SIG-M5 (cell line): Measurements from ENCODE around the gene DCDC1.

Source experiments
- DNase-seq: peaks from one replicate; lab custom pipeline; 2025; lab: John Stamatoyannopoulos, UW

DCDC1 gene

GRCh38 chr11:30914143-30914762, 455.3 kb downstream of the DCDC1 start:
- no peak for DNase-seq

GRCh38 chr11:30911247-30911646, 458.3 kb downstream of the DCDC1 start:
- no peak for DNase-seq

- no peak for DNase-seq
Measured at GRCh38 chr11:30908857-30909256, 460.7 kb downstream of the DCDC1 start.

- DNase-seq, result no peak
Measured at GRCh38 chr11:30908272-30908671, 461.3 kb downstream of the DCDC1 start.

- DNase-seq, result no peak
Measured at GRCh38 chr11:30902929-30903328, 466.6 kb downstream of the DCDC1 start.

- no peak for DNase-seq
Measured at GRCh38 chr11:30895046-30895445, 474.5 kb downstream of the DCDC1 start.

- DNase-seq, result no peak
Measured at GRCh38 chr11:30893318-30893717, 476.2 kb downstream of the DCDC1 start.

GRCh38 chr11:30889143-30889794, 480.3 kb downstream of the DCDC1 start:
- DNase-seq, result no peak

- no peak for DNase-seq
Measured at GRCh38 chr11:30879322-30880005, 490.1 kb downstream of the DCDC1 start.

GRCh38 chr11:30878400-30878799, 491.1 kb downstream of the DCDC1 start:
- DNase-seq, result no peak

GRCh38 chr11:30876663-30877396, 492.7 kb downstream of the DCDC1 start:
- DNase-seq, result no peak

GRCh38 chr11:30876228-30876627, 493.3 kb downstream of the DCDC1 start:
- no peak for DNase-seq

- DNase-seq, result no peak
Measured at GRCh38 chr11:30875806-30876205, 493.7 kb downstream of the DCDC1 start.

- no peak for DNase-seq
Measured at GRCh38 chr11:30873924-30874610, 495.5 kb downstream of the DCDC1 start.

GRCh38 chr11:30868626-30869081, 500.9 kb downstream of the DCDC1 start:
- DNase-seq, result no peak

GRCh38 chr11:30863209-30863608, 506.3 kb downstream of the DCDC1 start:
- DNase-seq, result no peak

GRCh38 chr11:30861531-30861930, 508.0 kb downstream of the DCDC1 start:
- DNase-seq, result no peak

- DNase-seq, result no peak
Measured at GRCh38 chr11:30861064-30861463, 508.5 kb downstream of the DCDC1 start.

GRCh38 chr11:30860146-30860545, 509.4 kb downstream of the DCDC1 start:
- DNase-seq, result no peak

GRCh38 chr11:30859669-30860068, 509.9 kb downstream of the DCDC1 start:
- DNase-seq, result no peak

- DNase-seq, result no peak
Measured at GRCh38 chr11:30855383-30856006, 514.0 kb downstream of the DCDC1 start.

- no peak for DNase-seq
Measured at GRCh38 chr11:30853439-30853838, 516.1 kb downstream of the DCDC1 start.
